GM23338 (cell line): ENCODE data around the gene GPR32.

Experiments
- EZH2 ChIP-seq: fragments of 200-600 bp; sonication (generic); IDR thresholded peaks from one replicate; pipeline ENCODE4 v1.8.0; 2017; ENCODE audit warnings: antibody characterized with exemption, mild to moderate bottlenecking, low read depth; ENCODE audit not compliant: unreplicated experiment
- EZH2phosphoT487 ChIP-seq: fragments of 200-600 bp; sonication (generic); IDR thresholded peaks from one replicate; pipeline ENCODE4 v1.8.1; 2018; ENCODE audit warnings: antibody characterized with exemption; ENCODE audit not compliant: unreplicated experiment
- NANOG ChIP-seq: IDR thresholded peaks from 2 replicates; pipeline ENCODE4 v1.6.1; 2016; ENCODE audit warnings: antibody characterized with exemption, borderline replicate concordance
- POLR2AphosphoS5 ChIP-seq: IDR thresholded peaks from 2 replicates; pipeline ENCODE4 v1.6.1; 2016; ENCODE audit warnings: antibody characterized with exemption, low read depth
- REST ChIP-seq: IDR thresholded peaks from one replicate; pipeline ENCODE4 v1.6.1; 2018; ENCODE audit warnings: antibody characterized with exemption; ENCODE audit not compliant: unreplicated experiment
- STAT1 ChIP-seq: IDR thresholded peaks from one replicate; pipeline ENCODE4 v1.6.1; 2016; ENCODE audit warnings: antibody characterized with exemption; ENCODE audit not compliant: unreplicated experiment
- ZNF331 ChIP-seq: fragments of 250-450 bp; sonication (Bioruptor Pico); IDR thresholded peaks from 2 replicates; pipeline ENCODE4 v1.5.0; 2020; ENCODE audit warnings: low read depth, mild to moderate bottlenecking, moderate library complexity
- TF ChIP-seq, protein P1 (sequence below), 2 experiments: fragments of 200-600 bp in 1 of 2; sonication (generic) in 1 of 2; conservative IDR thresholded peaks; 2 replicates each; pipeline versions ENCODE4 v1.5.1 to v1.6.1; 2016 to 2017; ENCODE audit warnings: antibody characterized with exemption in 2 of 2, low read depth in 2 of 2, mild to moderate bottlenecking in 2 of 2, moderate library complexity in 1 of 2
- TF ChIP-seq, protein P2 (sequence below): IDR thresholded peaks from 2 replicates; pipeline ENCODE4 v1.6.1; 2016; ENCODE audit warnings: antibody characterized with exemption

GRCh38 chr19:50790922-50791467 lies 20.7 kb downstream of the GPR32 start:
- TF ChIP-seq, protein P1, sequence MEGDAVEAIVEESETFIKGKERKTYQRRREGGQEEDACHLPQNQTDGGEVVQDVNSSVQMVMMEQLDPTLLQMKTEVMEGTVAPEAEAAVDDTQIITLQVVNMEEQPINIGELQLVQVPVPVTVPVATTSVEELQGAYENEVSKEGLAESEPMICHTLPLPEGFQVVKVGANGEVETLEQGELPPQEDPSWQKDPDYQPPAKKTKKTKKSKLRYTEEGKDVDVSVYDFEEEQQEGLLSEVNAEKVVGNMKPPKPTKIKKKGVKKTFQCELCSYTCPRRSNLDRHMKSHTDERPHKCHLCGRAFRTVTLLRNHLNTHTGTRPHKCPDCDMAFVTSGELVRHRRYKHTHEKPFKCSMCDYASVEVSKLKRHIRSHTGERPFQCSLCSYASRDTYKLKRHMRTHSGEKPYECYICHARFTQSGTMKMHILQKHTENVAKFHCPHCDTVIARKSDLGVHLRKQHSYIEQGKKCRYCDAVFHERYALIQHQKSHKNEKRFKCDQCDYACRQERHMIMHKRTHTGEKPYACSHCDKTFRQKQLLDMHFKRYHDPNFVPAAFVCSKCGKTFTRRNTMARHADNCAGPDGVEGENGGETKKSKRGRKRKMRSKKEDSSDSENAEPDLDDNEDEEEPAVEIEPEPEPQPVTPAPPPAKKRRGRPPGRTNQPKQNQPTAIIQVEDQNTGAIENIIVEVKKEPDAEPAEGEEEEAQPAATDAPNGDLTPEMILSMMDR (conservative IDR thresholded peaks at IDR 0.05; ENCODE audit: low read depth in 2 of 2) = no peak
- TF ChIP-seq ZNF331 (CRISPR knock-in tag) (no peak), EZH2phosphoT487 (no peak), EZH2 (no peak), POLR2AphosphoS5 (no peak), STAT1 (no peak), REST (no peak), NANOG (no peak)
- TF ChIP-seq, protein P2, sequence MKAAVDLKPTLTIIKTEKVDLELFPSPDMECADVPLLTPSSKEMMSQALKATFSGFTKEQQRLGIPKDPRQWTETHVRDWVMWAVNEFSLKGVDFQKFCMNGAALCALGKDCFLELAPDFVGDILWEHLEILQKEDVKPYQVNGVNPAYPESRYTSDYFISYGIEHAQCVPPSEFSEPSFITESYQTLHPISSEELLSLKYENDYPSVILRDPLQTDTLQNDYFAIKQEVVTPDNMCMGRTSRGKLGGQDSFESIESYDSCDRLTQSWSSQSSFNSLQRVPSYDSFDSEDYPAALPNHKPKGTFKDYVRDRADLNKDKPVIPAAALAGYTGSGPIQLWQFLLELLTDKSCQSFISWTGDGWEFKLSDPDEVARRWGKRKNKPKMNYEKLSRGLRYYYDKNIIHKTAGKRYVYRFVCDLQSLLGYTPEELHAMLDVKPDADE = no peak
